ENCODE measurements around the gene ICAM2. TPM values are rescaled to one million over a fixed set of nuclear protein-coding genes. Genes with fewer than 3 reads are reported as not detected.

ICAM2 gene
- total RNA-seq, 1 donor from 2014 or later: 38.2 TPM

GRCh38 chr17:64001763-64002529, 18.5 kb downstream of the ICAM2 start:
- ATAC-seq: peak; percentile 72
- intact Hi-C loops (cut with DNase I): no loop called here
- DNase-seq (ENCODE audit: low spot score): peak; percentile 67

- intact Hi-C loops (cut with DNase I): no loop called here
- ATAC-seq: no peak
- DNase-seq (ENCODE audit: low spot score): peak; percentile 53
Observed at GRCh38 chr17:64001091-64001579, 19.3 kb downstream of the ICAM2 start.

- intact Hi-C loops (cut with DNase I): no loop called here
- no peak for ATAC-seq
- peak; percentile 47 for DNase-seq (ENCODE audit: low spot score)
Observed at GRCh38 chr17:63999680-64000531, 20.5 kb downstream of the ICAM2 start.

- ATAC-seq: no peak
- intact Hi-C loops (cut with DNase I): no loop called here
- peak; percentile 50 for DNase-seq (ENCODE audit: low spot score)
Observed at GRCh38 chr17:63998721-63999679, 21.4 kb downstream of the ICAM2 start.

- intact Hi-C loops (cut with DNase I): no loop called here
- DNase-seq (ENCODE audit: low spot score): peak; percentile 79
- ATAC-seq: peak; percentile 74
Observed at GRCh38 chr17:63998050-63998720, 22.2 kb downstream of the ICAM2 start, which contains the start of gene PRR29. Gene PRR29 (plus strand): TSS chr17:63998351. CDS start chr17:63998365, 14 bp downstream.

- ATAC-seq (no peak), DNase-seq (ENCODE audit: low spot score) (peak; percentile 46)
Observed at GRCh38 chr17:63997341-63998048, 22.9 kb downstream of the ICAM2 start.

GRCh38 chr17:63996430-63997182, 23.8 kb downstream of the ICAM2 start:
- no peak for ATAC-seq
- DNase-seq (ENCODE audit: low spot score): peak; percentile 41
- intact Hi-C loops (cut with DNase I): no loop called here

More at GRCh38 chr17:63997341-63998048, 22.9 kb downstream of the ICAM2 start:
- intact Hi-C loops (cut with DNase I): no loop called here

- DNase-seq (ENCODE audit: low spot score) (peak; percentile 27), ATAC-seq (no peak)
Observed at GRCh38 chr17:63995626-63996025, 24.8 kb downstream of the ICAM2 start.

GRCh38 chr17:63993368-63993985, 27.0 kb downstream of the ICAM2 start:
- intact Hi-C loops (cut with DNase I): no loop called here
- DNase-seq (ENCODE audit: low spot score) (peak; percentile 47), ATAC-seq (no peak)

More at GRCh38 chr17:63995626-63996025, 24.8 kb downstream of the ICAM2 start:
- intact Hi-C loops (cut with DNase I): no loop called here

- DNase-seq (ENCODE audit: low spot score): peak; percentile 35
- ATAC-seq: no peak
- intact Hi-C loops (cut with DNase I): no loop called here
Observed at GRCh38 chr17:63991611-63992010, 28.8 kb downstream of the ICAM2 start.

- intact Hi-C loops (cut with DNase I): no loop called here
- DNase-seq (ENCODE audit: low spot score) (no peak), ATAC-seq (no peak)
Observed at GRCh38 chr17:63989622-63990345, 30.6 kb downstream of the ICAM2 start.

- ATAC-seq (no peak), DNase-seq (ENCODE audit: low spot score) (no peak)
- intact Hi-C loops (cut with DNase I): no loop called here
Observed at GRCh38 chr17:63988741-63989621, 31.5 kb downstream of the ICAM2 start.

GRCh38 chr17:63988127-63988478, 32.3 kb downstream of the ICAM2 start:
- ATAC-seq: no peak
- intact Hi-C loops (cut with DNase I): no loop called here
- no peak for DNase-seq (ENCODE audit: low spot score)

GRCh38 chr17:63987221-63988126, 33.0 kb downstream of the ICAM2 start:
- intact Hi-C loops (cut with DNase I): no loop called here
- DNase-seq (ENCODE audit: low spot score): no peak
- ATAC-seq: no peak

Data from sciatic nerve (tissue), 2 donors.